ENCODE data around the gene CBX4.
"Not testable (repeated sequence)": the region's sequence is repeated elsewhere in the genome, so short reads cannot be mapped to it uniquely, and the experiment has no call there.

Gene CBX4

GRCh38 chr17:79859676-79860615, 20.7 kb upstream of the CBX4 start:
- no peak for DNase-seq

DNA sequence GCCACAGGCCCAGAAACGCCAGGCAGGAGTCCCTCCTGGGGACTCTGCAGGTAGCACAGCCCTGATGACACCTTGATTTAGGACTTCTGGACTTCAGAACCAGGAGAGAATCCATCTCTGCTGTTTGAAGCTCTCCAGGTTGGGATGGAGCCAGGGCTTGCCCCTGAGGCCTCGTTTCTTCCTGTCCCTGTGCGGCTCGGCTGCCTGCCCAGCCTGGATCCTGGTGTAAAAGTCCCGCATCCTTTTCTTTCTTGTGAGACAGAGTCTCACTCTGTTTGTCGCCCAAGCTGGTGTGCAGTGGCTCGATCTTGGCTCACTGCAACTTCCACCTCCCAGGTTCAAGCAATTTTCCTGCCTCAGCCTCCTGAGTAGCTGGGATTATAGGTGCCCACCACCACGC, 17.9 kb upstream of the CBX4 start:
- DNase-seq = no peak

- DNase-seq = no peak
Observed at GRCh38 chr17:79855331-79856124, 16.3 kb upstream of the CBX4 start.

GRCh38 chr17:79854080-79855060, 15.1 kb upstream of the CBX4 start:
- DNase-seq = no peak

DNA sequence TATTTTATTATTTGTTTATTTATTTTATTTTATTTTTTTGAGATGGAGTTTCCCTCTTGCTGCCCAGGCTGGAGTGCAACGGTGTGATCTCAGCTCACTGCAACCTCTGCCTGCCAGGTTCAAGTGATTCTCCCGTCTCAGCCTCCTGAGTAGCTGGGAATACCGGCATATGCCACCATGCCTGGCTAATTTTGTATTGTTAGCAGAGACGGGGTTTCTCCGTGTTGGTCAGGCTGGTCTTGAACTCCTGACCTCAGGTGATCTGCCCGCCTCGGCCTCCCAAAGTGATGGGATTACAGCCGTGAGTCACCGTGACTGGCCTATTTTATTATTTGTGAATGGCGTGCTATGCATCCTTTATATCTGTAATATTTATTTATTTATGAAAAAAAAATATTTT, 13.9 kb upstream of the CBX4 start:
- DNase-seq = not testable (repeated sequence)

GRCh38 chr17:79852748-79853147, 13.5 kb upstream of the CBX4 start:
- peak; percentile 32 for DNase-seq

- no peak for DNase-seq
Observed at GRCh38 chr17:79851461-79851817, 12.2 kb upstream of the CBX4 start.

DNA sequence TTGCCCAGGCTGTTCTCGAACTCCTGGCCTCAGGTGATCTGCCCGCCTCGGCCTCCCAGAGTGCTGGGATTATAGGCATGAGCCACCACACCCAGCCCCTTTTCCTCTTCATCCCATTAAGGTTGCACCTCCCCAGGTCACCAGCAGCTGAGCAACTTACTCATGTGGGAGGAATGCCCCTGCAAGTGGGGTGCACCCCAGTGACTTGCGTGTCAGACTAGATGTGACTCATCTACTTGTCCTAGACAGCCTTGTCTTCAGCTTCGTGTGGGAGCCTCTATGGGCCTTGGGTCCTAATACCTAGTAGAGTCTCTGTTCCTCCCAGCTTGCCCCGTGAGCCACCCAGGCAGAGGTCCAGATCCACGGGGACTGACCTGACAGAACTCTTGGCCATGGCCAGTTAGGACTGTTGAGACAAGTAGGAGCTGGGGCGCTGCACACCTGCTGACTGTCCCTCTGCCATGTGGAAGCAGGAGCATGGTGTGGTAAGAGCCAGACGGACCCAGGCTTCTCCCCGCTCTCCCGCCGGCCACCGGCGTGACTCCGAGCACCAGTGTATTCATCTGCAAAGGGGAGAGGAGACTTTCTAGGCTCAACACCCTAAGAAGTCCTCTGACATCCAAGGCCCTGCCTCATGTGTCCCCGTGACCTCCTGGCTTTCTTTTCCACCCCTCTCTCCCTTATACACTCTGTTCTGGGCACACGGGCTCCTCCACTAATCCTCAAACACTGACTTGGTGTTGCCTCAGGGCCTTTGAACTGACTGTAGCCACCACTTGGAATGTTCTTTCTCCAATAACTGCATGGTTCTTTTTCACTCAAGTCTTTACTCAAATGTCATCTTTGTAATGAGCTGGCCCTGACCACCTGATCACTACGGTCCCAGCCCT, 11.6 kb upstream of the CBX4 start:
- DNase-seq = peak; percentile 93

DNA sequence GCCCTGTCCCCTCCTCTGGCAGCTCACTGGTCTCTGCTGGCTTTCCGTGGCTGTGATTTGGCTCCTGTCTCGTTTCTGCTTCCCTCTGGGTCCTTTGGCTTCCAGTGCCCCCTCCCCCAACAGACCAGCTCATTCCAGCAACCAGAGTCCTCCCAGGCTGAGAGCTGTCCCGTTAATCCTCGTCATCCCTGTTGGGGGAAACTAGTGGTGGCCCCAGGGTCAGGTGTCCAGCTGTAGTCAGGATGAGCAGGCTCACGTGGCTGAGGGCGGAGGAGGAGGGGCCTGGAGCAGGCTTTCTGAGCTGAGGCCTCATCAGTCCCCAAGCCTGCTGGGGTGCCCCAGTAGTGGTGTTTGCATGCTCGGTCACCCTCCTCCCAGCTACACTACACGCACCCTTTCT, 10.7 kb upstream of the CBX4 start:
- no peak for DNase-seq

GRCh38 chr17:79848370-79848766, 9.1 kb upstream of the CBX4 start:
- no peak for DNase-seq

DNA sequence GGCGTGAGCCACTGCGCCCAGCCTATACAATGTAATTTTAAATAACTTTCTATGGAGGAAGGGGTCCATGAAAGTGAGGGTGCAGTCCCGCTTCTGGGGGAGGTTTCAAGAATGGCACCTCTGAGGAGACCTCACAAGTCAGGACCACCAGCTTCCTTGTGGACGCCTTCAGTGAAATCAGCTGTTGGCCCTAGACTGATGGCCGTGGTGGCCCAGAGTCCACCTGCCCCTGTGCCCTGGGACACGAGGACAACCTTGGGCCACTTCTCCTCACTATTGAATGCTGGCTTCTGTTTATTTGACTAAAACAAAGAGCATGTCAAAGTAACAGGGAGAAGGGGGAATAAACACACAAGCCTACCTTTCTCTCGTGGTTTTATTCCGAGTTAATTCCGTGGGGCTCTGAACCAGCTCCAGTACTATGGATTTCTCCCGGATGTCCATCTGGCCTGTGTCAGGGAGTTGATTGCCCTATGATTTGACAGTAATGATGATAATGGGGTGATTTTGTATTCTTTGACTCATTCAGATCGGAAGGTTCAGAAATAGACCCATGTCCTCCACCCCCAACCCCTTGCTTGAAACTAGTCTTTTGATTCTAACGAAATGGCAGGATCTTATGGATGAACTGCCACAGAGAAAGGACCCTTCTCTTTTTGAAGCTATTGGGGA, 8.6 kb upstream of the CBX4 start:
- DNase-seq = no peak

GRCh38 chr17:79845601-79845949, 6.3 kb upstream of the CBX4 start:
- no peak for DNase-seq

GRCh38 chr17:79844869-79845600, 5.8 kb upstream of the CBX4 start:
- peak; percentile 38 for DNase-seq

GRCh38 chr17:79843816-79844800, 4.9 kb upstream of the CBX4 start:
- peak; percentile 65 for DNase-seq

GRCh38 chr17:79843474-79843815, 4.2 kb upstream of the CBX4 start:
- no peak for DNase-seq

DNA sequence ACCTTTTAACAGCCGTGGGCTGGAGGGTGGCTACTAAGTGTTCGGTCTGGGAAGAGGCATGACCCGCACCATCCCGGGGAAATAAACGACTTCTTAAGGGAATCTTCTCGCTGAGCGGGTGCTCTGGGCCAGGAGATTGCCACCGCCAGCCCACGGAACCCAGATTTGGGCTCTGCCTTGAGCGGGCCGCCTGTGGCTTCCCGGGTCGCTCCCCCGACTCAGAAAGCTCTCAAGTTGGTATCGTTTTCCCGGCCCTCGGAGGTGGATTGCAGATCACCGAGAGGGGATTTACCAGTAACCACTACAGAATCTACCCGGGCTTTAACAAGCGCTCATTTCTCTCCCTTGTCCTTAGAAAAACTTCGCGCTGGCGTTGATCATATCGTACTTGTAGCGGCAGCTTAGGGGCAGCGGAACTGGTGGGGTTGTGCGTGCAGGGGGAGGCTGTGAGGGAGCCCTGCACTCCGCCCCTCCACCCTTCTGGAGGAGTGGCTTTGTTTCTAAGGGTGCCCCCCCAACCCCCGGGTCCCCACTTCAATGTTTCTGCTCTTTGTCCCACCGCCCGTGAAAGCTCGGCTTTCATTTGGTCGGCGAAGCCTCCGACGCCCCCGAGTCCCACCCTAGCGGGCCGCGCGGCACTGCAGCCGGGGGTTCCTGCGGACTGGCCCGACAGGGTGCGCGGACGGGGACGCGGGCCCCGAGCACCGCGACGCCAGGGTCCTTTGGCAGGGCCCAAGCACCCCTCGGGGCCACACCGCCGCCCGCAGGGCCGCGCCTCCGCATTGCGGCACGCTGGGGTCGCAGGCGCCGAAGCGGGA, 3.6 kb upstream of the CBX4 start:
- peak; percentile 34 for DNase-seq

- no peak for DNase-seq
Observed at GRCh38 chr17:79842136-79842655, 3.0 kb upstream of the CBX4 start.
